SK-N-SH treated with all-trans-retinoic acid at 6 μM for 48 hours (cell line): ENCODE measurements around the gene LRRC39.

Experiments used
- ATAC-seq: fragments of 200-7000 bp; cut with Tn5 transposase; 3 replicates; pipeline ENCODE4 v1.9.1; 2020; ENCODE audit warnings: mild to moderate bottlenecking, moderate library complexity
- ARNTL ChIP-seq: fragments of 450-650 bp; formaldehyde crosslinking; IDR thresholded peaks from 2 replicates; pipeline ENCODE4 v1.5.0; 2020; ENCODE audit warnings: low read depth, mild to moderate bottlenecking, moderate library complexity, borderline replicate concordance
- BACH2 ChIP-seq: fragments of 250-450 bp; sonication (Bioruptor Pico); IDR thresholded peaks from 2 replicates; pipeline ENCODE4 v1.9.0; 2021; ENCODE audit warnings: mild to moderate bottlenecking, borderline replicate concordance
- CREB5 ChIP-seq: fragments of 250-450 bp; sonication (Bioruptor Pico); IDR thresholded peaks from 2 replicates; pipeline ENCODE4 v1.5.1; 2020; ENCODE audit warnings: low read depth, mild to moderate bottlenecking, moderate library complexity
- CSDC2 ChIP-seq: fragments of 250-450 bp; sonication (Bioruptor Pico); IDR thresholded peaks from 2 replicates; pipeline ENCODE4 v1.5.0; 2020; ENCODE audit warnings: mild to moderate bottlenecking, moderate library complexity
- ISL1 ChIP-seq: fragments of 250-450 bp; sonication (Bioruptor Pico); IDR thresholded peaks from 2 replicates; pipeline ENCODE4 v2.1.2; 2022; ENCODE audit warnings: mild to moderate bottlenecking, moderate library complexity
- PATZ1 ChIP-seq: fragments of 250-450 bp; sonication (Bioruptor Pico); IDR thresholded peaks from 2 replicates; pipeline ENCODE4 v1.8.0; 2020; ENCODE audit warnings: mild to moderate bottlenecking, moderate library complexity, borderline replicate concordance
- RARB ChIP-seq: fragments of 250-450 bp; sonication (Bioruptor Pico); IDR thresholded peaks from 2 replicates; pipeline ENCODE4 v1.8.0; 2021; ENCODE audit warnings: mild to moderate bottlenecking, moderate library complexity
- SNAI2 ChIP-seq: fragments of 250-450 bp; sonication (Bioruptor Pico); IDR thresholded peaks from 2 replicates; pipeline ENCODE4 v1.5.0; 2020; ENCODE audit warnings: mild to moderate bottlenecking, moderate library complexity
- TCF4 ChIP-seq: fragments of 250-450 bp; sonication (Bioruptor Pico); IDR thresholded peaks from 2 replicates; pipeline ENCODE4 v1.8.0; 2021; ENCODE audit warnings: mild to moderate bottlenecking, moderate library complexity, borderline replicate concordance
- TOX ChIP-seq: fragments of 250-450 bp; sonication (Bioruptor Pico); IDR thresholded peaks from 2 replicates; pipeline ENCODE4 v1.8.0; 2021; ENCODE audit warnings: mild to moderate bottlenecking, moderate library complexity, borderline replicate concordance
- ZC3H10 ChIP-seq: fragments of 250-450 bp; sonication (Bioruptor Pico); IDR thresholded peaks from 2 replicates; pipeline ENCODE4 v1.5.1; 2021; ENCODE audit warnings: mild to moderate bottlenecking, moderate library complexity
- ZFP3 ChIP-seq: fragments of 250-450 bp; sonication (Bioruptor Pico); IDR thresholded peaks from 2 replicates; pipeline ENCODE4 v1.5.0; 2020; ENCODE audit warnings: mild to moderate bottlenecking, moderate library complexity
- ZNF70 ChIP-seq: fragments of 450-650 bp; formaldehyde crosslinking; IDR thresholded peaks from 2 replicates; pipeline ENCODE4 v1.5.0; 2020; ENCODE audit warnings: mild to moderate bottlenecking, moderate library complexity
- ZNF8 ChIP-seq: fragments of 450-650 bp; formaldehyde crosslinking; IDR thresholded peaks from 2 replicates; pipeline ENCODE4 v1.5.0; 2020; ENCODE audit warnings: mild to moderate bottlenecking, moderate library complexity
- TF ChIP-seq, protein P1 (sequence below): fragments of 250-450 bp; sonication (Bioruptor Pico); IDR thresholded peaks from 2 replicates; pipeline ENCODE4 v1.8.0; 2021; ENCODE audit warnings: low read depth, mild to moderate bottlenecking, moderate library complexity, borderline replicate concordance

LRRC39 gene

GRCh38 chr1:100146958-100147357, 31.1 kb downstream of the LRRC39 start:
- ATAC-seq, result no peak
- TF ChIP-seq CREB5 (no peak), ZFP3 (peak; percentile 82; the same call in 1 of the 2 replicates), RARB (no peak)
- TF ChIP-seq, all 23 proteins: peak for 1

- TF ChIP-seq BACH2 (CRISPR knock-in tag), result no peak
- TF ChIP-seq TCF4, result no peak
- TF ChIP-seq ISL1, result no peak
- TF ChIP-seq ZFP3, result no peak
- no peak for ATAC-seq
Measured at GRCh38 chr1:100145116-100145515, 32.9 kb downstream of the LRRC39 start.

GRCh38 chr1:100142343-100142742, 35.7 kb downstream of the LRRC39 start:
- no peak for TF ChIP-seq PATZ1 (CRISPR knock-in tag)
- TF ChIP-seq, all 23 proteins: peak for 0
- ATAC-seq, result no peak

- TF ChIP-seq ZNF70 (no peak), ARNTL (no peak)
Measured at GRCh38 chr1:100141192-100141591, 36.9 kb downstream of the LRRC39 start.

DNA sequence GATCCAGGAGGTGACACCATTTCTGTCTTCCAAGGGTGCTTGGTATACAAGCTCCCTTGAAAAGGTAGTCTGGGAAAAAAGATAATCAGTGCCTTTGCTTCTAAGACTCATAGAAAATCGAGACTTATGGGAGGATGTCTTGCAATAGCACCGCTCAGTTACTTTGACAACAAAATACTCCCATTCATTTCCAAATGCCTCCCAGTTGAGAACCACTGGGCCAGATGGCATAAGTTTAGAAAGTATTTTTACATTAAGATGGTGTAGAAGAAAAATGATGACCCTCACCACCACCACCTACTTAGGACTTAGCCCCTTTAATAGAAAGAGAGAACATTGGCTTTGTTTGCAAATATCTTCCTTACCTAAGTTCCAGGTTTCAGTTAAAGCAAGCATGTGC, 40.5 kb downstream of the LRRC39 start:
- ATAC-seq, result no peak
- TF ChIP-seq ARNTL (no peak), CREB5 (no peak)
- TF ChIP-seq, protein P1, sequence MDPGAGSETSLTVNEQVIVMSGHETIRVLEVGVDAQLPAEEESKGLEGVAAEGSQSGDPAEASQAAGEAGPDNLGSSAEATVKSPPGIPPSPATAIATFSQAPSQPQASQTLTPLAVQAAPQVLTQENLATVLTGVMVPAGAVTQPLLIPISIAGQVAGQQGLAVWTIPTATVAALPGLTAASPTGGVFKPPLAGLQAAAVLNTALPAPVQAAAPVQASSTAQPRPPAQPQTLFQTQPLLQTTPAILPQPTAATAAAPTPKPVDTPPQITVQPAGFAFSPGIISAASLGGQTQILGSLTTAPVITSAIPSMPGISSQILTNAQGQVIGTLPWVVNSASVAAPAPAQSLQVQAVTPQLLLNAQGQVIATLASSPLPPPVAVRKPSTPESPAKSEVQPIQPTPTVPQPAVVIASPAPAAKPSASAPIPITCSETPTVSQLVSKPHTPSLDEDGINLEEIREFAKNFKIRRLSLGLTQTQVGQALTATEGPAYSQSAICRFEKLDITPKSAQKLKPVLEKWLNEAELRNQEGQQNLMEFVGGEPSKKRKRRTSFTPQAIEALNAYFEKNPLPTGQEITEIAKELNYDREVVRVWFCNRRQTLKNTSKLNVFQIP, result no peak

More at GRCh38 chr1:100141192-100141591, 36.9 kb downstream of the LRRC39 start:
- no peak for ATAC-seq

- TF ChIP-seq TOX (CRISPR knock-in tag) (no peak), BACH2 (CRISPR knock-in tag) (no peak), ARNTL (no peak), SNAI2 (no peak), ZNF8 (CRISPR knock-in tag) (no peak), CSDC2 (CRISPR knock-in tag) (no peak), PATZ1 (CRISPR knock-in tag) (no peak), ZFP3 (no peak), ZC3H10 (CRISPR knock-in tag) (no peak)
- TF ChIP-seq, all 23 proteins: peak for 0
- no peak for ATAC-seq
Measured at GRCh38 chr1:100134872-100135271, 43.2 kb downstream of the LRRC39 start.
